HL-60 (cell line): ENCODE data around the gene FGD5.

Source experiments
- DNase-seq, 2 experiments: peaks; one replicate each; pipeline ENCODE4 v3.0.0-alpha.2; 2010 to 2020; ENCODE audit warnings: low read depth in 1 of 2, low spot score in 1 of 2
- H3K27ac ChIP-seq: fragments of 250-450 bp; sonication (Bioruptor Pico); replicated peaks from 2 replicates; pipeline ENCODE4 v1.5.1; 2020; ENCODE audit warnings: mild to moderate bottlenecking, moderate library complexity
- H3K27me3 ChIP-seq: fragments of 250-450 bp; sonication (Bioruptor Pico); 2 replicates; pipeline ENCODE4 v1.5.1; 2021; ENCODE audit warnings: mild to moderate bottlenecking, moderate library complexity; ENCODE audit not compliant: insufficient read depth, poor library complexity, severe bottlenecking
- H3K4me3 ChIP-seq: replicated peaks from 2 replicates; pipeline ENCODE4 v1.5.1; 2011; ENCODE audit warnings: mild to moderate bottlenecking, control low read depth, low read length; ENCODE audit not compliant: insufficient read depth
- GABPA ChIP-seq: IDR thresholded peaks from 2 replicates; pipeline ENCODE4 v1.6.1; 2012; ENCODE audit warnings: low read depth
- POLR2AphosphoS5 ChIP-seq: IDR thresholded peaks from 2 replicates; pipeline ENCODE4 v1.6.1; 2012; ENCODE audit warnings: low read depth
- SPI1 ChIP-seq: IDR thresholded peaks from 2 replicates; pipeline ENCODE4 v1.6.1; 2012; ENCODE audit warnings: low read depth, mild to moderate bottlenecking, borderline replicate concordance
- TF ChIP-seq, protein P1 (sequence below): IDR thresholded peaks from one replicate; pipeline ENCODE4 v1.5.1; 2011; ENCODE audit warnings: low read length, control low read depth, inconsistent platforms; ENCODE audit not compliant: insufficient read depth
- TF ChIP-seq, protein P2 (sequence below): IDR thresholded peaks from 2 replicates; pipeline ENCODE4 v1.6.1; 2012; ENCODE audit warnings: low read depth; ENCODE audit not compliant: insufficient replicate concordance

Gene FGD5

DNA sequence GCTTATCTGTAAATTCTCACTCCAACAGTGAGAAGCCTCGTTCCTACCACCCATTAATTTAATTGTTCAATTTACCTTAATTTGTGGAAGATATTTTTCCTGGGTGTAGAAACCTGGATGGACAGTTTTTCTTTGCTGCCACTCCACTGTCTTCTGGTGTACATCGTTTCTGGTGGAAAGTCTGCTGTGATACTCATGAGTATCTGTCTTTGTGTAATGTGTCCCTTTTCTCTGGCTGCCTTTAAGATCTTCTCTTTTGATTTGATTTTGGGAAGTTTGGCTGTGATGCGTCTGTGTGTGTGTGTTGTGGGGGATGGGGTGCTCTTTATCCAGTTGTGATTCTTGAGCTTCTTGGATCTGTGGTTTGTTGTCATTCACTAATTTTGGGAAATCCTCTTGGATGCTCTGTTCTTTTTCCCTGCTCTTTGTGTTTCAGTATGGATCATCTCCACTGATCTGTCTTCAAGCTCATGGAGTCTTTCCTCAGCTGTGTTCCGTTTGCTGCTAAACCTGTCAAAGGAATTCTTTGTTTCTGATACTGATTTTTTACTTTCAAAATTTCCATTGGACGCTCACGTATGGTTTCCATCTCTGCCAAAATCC, 86.4 kb downstream of the FGD5 start:
- no peak for DNase-seq
- Histone ChIP-seq H3K27ac (no peak overlapping the region), H3K27me3 (no peaks in the 10 kb centered on the region), H3K4me3 (no peak overlapping the region)
- TF ChIP-seq POLR2AphosphoS5 (no peak), GABPA (no peak)
- TF ChIP-seq, protein P1, sequence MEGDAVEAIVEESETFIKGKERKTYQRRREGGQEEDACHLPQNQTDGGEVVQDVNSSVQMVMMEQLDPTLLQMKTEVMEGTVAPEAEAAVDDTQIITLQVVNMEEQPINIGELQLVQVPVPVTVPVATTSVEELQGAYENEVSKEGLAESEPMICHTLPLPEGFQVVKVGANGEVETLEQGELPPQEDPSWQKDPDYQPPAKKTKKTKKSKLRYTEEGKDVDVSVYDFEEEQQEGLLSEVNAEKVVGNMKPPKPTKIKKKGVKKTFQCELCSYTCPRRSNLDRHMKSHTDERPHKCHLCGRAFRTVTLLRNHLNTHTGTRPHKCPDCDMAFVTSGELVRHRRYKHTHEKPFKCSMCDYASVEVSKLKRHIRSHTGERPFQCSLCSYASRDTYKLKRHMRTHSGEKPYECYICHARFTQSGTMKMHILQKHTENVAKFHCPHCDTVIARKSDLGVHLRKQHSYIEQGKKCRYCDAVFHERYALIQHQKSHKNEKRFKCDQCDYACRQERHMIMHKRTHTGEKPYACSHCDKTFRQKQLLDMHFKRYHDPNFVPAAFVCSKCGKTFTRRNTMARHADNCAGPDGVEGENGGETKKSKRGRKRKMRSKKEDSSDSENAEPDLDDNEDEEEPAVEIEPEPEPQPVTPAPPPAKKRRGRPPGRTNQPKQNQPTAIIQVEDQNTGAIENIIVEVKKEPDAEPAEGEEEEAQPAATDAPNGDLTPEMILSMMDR = no peak

DNA sequence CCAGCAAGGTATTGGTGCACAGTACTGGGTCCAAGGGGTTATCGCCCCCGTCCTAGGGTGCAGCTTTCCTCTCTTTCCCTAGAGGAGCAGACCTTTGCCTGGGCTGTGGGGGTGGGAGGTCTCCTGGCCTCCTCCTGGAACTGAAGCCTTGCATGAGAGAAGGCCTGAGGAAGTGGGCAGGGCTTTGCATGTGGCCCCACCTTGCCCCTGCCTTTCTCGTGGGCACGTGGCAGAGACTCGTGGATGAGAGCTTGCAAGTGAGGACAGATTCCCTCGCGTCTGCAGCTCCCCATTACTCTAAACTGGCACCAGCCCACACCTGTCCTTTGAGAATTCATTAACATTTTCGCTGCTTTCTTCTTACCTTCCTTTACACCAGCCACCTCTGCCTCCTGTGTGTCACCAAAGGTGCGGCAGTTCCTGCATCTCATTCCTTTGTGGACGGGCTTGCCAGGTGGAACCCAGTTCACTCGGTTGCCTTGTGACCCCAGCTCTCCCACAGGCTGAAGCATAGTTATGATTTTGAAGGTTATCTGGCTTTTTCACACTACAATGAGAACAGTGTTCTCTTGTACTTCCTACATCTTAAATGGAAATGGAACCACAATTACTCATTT, 87.7 kb downstream of the FGD5 start:
- no peak for TF ChIP-seq POLR2AphosphoS5
- no peak for TF ChIP-seq GABPA
- TF ChIP-seq, protein P2, sequence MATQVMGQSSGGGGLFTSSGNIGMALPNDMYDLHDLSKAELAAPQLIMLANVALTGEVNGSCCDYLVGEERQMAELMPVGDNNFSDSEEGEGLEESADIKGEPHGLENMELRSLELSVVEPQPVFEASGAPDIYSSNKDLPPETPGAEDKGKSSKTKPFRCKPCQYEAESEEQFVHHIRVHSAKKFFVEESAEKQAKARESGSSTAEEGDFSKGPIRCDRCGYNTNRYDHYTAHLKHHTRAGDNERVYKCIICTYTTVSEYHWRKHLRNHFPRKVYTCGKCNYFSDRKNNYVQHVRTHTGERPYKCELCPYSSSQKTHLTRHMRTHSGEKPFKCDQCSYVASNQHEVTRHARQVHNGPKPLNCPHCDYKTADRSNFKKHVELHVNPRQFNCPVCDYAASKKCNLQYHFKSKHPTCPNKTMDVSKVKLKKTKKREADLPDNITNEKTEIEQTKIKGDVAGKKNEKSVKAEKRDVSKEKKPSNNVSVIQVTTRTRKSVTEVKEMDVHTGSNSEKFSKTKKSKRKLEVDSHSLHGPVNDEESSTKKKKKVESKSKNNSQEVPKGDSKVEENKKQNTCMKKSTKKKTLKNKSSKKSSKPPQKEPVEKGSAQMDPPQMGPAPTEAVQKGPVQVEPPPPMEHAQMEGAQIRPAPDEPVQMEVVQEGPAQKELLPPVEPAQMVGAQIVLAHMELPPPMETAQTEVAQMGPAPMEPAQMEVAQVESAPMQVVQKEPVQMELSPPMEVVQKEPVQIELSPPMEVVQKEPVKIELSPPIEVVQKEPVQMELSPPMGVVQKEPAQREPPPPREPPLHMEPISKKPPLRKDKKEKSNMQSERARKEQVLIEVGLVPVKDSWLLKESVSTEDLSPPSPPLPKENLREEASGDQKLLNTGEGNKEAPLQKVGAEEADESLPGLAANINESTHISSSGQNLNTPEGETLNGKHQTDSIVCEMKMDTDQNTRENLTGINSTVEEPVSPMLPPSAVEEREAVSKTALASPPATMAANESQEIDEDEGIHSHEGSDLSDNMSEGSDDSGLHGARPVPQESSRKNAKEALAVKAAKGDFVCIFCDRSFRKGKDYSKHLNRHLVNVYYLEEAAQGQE = no peak
- TF ChIP-seq SPI1 = no peak
- TF ChIP-seq, protein P1 = no peak
- Histone ChIP-seq H3K27me3 (no peaks in the 10 kb centered on the region), H3K27ac (no peak overlapping the region), H3K4me3 (no peak overlapping the region)
- DNase-seq = no peak

DNA sequence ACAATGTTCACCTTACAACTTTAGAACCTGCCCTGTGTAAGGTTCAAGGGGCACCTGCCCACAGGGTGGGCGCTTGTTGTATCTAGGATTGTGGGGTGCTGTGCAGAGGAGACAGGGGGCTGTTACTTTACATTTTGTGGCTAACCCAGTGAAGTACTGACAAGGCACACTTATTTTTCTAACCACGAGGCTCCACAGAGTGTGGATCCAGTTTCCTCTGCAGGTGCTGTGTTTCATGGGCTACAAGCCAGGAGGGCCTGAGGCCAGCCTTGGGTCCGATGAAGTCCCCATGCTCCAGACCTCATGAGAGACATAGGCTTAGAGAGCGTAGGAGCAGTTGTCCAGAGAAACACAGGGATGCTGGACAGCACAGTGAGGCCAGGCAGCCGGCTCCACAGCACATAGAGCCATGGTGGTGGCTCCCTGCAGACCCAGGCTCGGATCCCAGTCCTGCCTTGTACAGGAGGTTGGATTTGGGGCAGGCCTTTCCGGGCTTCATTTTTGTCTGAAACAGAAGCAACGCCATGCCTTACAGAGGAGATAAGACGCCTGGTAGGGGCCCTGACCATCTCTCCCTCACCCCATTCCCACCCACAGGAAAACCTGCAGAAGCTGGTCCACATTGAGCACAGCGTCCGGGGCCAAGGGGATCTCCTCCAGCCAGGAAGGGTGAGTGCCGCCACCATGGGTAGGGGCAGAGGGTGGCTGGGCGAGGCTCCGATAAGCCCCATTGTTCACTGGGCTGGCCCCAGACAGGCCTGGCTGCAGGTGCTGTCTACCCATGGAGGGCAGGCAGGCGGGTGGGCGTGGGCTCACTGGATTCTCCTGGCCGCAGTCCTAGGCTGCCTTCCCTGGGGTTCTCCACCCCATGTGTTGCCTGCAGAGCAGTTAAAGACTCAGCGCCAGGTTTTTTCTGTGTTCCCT, 88.5 kb downstream of the FGD5 start:
- H3K4me3 ChIP-seq = no peak overlapping the region
- no peak for DNase-seq
- no peak overlapping the region for H3K27ac ChIP-seq
- TF ChIP-seq POLR2AphosphoS5 (no peak), GABPA (no peak), SPI1 (no peak)
- TF ChIP-seq, protein P2 = no peak
- TF ChIP-seq, protein P1 = no peak
- no peaks in the 10 kb centered on the region for H3K27me3 ChIP-seq
